GM18511 (cell line): ENCODE measurements around the gene NSF.
"Not testable (repeated sequence)": the region's sequence is repeated elsewhere in the genome, so short reads cannot be mapped to it uniquely, and the experiment has no call there.

ENCODE experiments used
- ATAC-seq: cut with Tn5 transposase; IDR thresholded peaks from one replicate; pipeline ENCODE4 v1.9.1; 2021; ENCODE audit warnings: mild to moderate bottlenecking, moderate library complexity; ENCODE audit not compliant: unreplicated experiment

The NSF gene

DNA sequence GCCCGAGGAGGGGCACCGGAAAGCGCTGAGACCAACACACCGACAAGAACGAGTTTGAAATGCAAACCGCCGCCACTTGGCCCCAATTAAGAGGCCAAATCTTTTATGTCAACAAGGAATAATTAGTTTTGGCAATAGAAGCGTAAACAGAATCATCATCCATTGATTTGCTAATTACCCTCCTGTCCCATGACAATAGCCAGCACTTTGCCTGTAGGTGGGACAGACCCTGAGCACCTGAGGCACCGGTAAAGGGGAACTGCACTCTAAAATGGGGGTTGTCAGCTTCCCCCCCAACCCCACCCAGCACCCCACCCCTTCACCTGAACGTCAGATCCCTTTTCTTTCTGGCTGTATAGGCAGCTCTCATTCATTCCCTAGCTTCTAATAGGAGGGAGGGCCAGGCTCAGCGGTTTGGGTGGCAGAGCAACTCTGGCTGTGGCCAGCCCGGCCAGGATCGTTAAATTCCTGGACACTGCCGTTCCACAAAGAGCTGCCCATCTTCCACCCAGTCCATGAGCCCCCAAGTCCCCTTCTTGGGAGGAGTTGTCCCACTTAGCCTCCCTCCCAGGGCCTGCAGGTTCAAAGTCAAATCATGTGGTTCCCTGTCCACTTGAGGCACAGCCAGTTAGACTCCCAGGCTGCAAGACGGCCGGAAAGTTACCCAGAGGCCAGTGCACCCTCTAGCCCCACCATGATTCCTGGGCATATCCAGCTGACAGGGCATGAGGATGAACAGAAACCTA, 182.2 kb downstream of the NSF start:
- no peak for ATAC-seq

DNA sequence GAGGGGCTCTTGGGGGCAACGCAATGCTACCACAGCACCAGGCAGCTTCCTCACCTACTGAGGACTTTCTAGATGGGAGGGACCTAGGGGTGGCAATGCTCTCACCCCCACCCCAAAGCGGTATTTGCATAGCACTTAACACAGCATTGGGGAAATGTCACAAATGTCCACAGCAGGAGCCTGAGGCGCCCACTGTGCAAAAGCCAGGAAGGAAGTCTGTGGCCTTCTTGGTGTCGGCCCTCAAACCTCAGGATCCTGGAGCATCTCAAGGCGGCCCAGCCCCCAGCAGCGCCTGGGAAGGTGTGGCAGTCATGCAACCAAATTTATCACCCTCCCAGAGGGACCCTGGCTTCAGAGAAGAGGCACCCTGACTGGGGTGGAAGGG, 182.7 kb downstream of the NSF start:
- no peak for ATAC-seq

DNA sequence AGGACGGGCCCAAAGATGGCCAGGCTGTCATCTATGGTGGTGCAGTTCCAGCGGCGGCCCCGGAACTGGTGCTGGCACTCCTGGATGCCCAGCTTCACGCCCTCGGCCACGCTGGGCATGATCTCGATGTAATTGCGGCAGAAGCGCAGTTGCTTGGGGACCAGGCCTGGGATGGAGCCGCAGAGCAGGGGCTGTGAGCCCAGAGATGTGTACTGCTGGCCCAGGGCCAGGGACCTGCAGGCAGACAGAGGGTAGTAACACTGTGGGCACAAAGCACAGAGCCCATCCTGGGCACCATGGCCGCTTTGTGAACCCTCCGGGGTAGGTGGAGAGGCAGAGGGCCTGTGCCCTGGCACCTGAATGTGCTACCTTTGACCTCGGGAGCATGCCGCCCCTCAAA, 183.2 kb downstream of the NSF start:
- ATAC-seq = no peak

- no peak for ATAC-seq
Observed at GRCh38 chr17:46774108-46774737, 183.8 kb downstream of the NSF start.

DNA sequence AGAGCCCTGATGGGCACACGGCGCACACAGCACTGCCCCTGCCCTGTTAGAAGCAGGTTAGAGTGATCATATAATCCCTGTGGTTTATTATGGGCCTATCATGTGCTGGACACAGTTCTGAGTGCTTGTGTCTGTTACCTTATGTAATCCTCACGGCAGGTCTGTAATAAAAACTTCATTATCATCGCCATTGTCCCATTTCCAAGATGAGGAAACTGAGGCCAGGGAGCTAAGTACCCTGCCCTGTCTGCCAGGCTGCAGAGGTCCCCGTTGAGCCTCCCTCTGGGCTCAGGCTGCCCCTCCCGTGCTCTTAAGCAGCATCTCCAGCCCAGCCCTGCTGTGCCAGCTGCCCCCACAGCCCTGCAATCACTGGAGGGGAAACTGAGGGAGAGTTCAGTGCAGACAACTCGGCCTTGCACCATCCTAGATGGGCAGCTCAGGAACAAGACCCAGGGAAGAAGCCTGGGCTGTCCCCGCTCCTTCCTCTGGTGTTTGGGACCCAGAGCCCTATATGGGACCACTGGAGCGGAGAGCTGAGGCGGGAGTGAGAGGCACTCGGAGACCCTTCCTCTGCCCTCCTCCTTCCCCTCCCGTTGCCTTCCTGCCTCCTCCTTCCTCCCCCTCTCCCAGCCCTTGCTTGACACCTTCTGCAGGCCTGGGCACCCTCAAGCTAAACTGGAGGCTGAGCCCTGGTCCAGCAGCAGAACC, 186.0 kb downstream of the NSF start:
- ATAC-seq = no peak

GRCh38 chr17:46777943-46778915, 187.8 kb downstream of the NSF start:
- ATAC-seq = no peak

GRCh38 chr17:46780003-46780373, 189.5 kb downstream of the NSF start:
- ATAC-seq = no peak

DNA sequence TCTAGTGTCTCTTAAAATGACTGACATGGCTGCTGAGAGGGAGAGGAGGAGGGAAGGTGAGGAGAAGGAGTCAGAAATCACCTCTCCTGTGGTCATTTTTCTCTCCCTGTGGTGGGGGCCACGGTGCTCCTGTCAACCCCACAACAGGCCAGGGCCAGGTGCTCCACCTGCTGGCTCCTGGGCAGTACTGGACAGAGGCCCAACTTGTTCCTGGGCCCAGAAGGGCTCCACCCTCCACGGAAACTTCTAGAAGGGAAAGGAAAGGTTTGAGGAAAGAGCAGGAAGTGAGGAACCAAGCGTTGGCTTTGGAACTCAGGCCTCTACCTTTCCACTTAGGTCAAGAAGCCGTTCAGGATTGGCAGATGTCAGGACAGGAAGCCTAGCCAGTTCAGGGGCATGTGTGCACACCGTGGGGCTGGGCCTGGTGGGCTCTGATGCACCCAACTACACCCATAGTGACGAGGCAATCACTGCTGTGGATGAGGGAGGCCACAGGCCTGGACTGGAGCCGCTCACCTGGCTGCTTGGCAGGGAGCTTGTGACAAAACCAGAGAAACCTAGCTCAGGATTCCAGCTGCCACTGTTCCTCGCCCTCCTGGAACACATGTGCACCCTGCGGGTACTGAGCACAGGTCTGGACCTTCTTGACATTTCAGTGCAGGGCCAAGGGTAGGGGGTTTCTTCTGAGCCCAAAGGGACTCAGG, 191.9 kb downstream of the NSF start:
- ATAC-seq = no peak

DNA sequence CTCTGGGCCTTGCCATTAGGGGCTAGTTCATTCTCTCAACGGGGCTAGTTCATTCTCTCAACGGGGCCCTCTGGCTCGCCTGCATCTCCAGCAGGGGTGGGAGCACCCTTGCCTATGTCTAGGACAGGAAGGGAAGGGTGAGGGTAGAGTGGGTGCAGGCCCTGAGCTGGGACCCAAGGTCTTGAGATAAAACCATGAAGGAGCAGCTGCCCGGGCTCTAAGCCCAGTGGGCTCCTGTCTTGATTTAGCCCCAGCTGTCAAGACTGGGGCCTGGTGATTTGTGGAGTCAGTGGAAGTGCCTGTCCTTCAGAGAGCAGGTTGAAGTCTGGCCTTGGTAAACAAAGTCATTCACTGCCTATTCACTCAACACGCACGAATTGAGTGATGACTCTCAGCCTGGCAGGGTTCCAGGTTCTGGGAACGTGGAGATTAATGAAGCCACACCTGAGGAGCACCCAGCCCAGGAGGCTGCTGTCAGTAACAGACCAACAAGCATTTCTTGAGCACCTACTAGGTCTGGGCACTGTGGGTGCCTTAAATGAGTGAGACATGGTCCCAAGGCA, 192.6 kb downstream of the NSF start:
- ATAC-seq = no peak

DNA sequence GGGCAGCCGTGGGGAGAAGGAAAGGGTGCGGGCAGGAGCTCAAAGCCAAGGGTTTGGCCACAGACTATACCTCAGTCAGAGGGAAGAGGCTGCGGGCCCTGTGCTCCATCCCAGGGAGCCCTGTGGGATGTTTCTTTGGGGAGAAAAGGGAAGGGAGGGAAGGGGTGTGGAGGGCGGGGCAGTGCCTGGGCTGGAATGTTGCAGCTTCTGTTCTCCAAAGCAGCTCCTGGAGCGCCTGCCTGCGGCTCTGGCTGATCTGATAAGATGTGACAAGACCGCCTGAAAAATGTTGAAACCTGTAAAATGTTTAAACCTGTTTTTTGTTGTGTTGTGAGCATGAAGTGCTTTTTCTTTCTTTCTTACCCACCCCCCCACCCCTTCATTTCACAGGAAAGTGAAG, 195.2 kb downstream of the NSF start:
- ATAC-seq = no peak

DNA sequence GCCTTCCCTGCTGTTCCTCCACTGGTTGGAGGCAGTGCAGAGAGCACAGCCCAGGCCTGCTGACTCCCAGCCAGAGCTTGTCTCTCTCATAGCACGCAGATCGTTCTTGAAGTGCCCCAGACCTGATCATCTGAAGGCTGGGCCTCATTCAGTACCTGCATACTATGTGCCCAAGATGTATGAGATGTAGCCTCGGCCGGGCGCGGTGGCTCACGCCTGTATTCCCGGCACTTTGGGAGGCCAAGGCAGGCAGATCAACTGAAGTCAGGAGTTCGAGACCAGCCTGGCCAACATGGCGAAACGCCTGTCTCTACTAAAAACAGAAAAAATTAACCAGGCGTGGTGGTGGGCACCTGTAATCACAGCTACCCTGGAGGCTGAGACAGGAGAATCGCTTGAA, 197.0 kb downstream of the NSF start:
- ATAC-seq = no peak

- no peak for ATAC-seq
Observed at GRCh38 chr17:46788300-46788699, 197.8 kb downstream of the NSF start.

- ATAC-seq = no peak
Observed at GRCh38 chr17:46788796-46789195, 198.3 kb downstream of the NSF start.

- ATAC-seq = no peak
Observed at GRCh38 chr17:46789610-46790009, 199.1 kb downstream of the NSF start.

DNA sequence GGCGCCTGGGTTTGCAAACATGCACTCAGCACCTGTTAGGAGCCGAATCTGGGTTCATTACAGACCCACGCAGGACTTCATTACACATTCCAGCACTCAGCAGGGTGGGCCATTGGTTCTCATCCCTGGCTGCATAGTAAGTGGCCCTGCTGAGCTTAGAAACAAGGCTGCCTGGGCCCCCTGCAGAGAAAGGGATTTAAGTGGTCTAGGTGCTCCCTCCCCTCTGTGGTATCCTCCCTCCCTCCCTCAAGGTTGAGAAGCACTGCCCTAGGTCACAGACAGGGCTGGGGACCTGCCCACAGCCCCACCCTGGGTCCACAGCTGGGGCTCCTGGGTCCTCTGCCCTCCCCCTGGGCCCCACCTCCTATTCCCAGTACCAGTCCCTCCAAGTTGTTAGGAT, 199.7 kb downstream of the NSF start:
- no peak for ATAC-seq

- ATAC-seq = no peak
Observed at GRCh38 chr17:46791531-46791930, 201.1 kb downstream of the NSF start.

- ATAC-seq = no peak
Observed at GRCh38 chr17:46792071-46792470, 201.6 kb downstream of the NSF start.

GRCh38 chr17:46793023-46793422, 202.6 kb downstream of the NSF start:
- not testable (repeated sequence) for ATAC-seq

GRCh38 chr17:46793541-46793940, 203.1 kb downstream of the NSF start:
- no peak for ATAC-seq

GRCh38 chr17:46794318-46794717, 203.8 kb downstream of the NSF start:
- ATAC-seq = no peak
